Right lobe of liver (tissue), 4 donors: Measurements from ENCODE around the gene GTF3C1.

ENCODE experiments used
- POLR2A ChIP-seq: fragments of 450-650 bp; IDR thresholded peaks from one replicate; pipeline ENCODE4 v1.6.1; 2017; ENCODE audit warnings: antibody characterized with exemption, mild to moderate bottlenecking
- TF ChIP-seq, protein P1 (sequence below), 4 donors: fragments of 200-600 bp in 3 of 4; fragments of 450-650 bp in 1 of 4; IDR thresholded peaks; one replicate each; pipeline versions ENCODE4 v1.5.1 to v1.8.0; 2016 to 2022; ENCODE audit warnings: antibody characterized with exemption in 4 of 4, mild to moderate bottlenecking in 2 of 4
- donor health status: DM: no; HTN: no; CAD: no.
- donor health status: DM: no; HTN: no; CAD: no.
- donor health status: DM: no; HTN: yes; CAD: no.

GRCh38 chr16:27436921-27437650 is 112.6 kb downstream of the GTF3C1 start:
- TF ChIP-seq, protein P1, sequence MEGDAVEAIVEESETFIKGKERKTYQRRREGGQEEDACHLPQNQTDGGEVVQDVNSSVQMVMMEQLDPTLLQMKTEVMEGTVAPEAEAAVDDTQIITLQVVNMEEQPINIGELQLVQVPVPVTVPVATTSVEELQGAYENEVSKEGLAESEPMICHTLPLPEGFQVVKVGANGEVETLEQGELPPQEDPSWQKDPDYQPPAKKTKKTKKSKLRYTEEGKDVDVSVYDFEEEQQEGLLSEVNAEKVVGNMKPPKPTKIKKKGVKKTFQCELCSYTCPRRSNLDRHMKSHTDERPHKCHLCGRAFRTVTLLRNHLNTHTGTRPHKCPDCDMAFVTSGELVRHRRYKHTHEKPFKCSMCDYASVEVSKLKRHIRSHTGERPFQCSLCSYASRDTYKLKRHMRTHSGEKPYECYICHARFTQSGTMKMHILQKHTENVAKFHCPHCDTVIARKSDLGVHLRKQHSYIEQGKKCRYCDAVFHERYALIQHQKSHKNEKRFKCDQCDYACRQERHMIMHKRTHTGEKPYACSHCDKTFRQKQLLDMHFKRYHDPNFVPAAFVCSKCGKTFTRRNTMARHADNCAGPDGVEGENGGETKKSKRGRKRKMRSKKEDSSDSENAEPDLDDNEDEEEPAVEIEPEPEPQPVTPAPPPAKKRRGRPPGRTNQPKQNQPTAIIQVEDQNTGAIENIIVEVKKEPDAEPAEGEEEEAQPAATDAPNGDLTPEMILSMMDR (IDR thresholded peaks at IDR 0.05) = no peak
- no peak for TF ChIP-seq POLR2A
